NB4 (cell line): ENCODE results near the gene ACOT6.

Source experiments
- POLR2A ChIP-seq: IDR thresholded peaks from 2 replicates; pipeline ENCODE4 v1.6.1; 2011; ENCODE audit warnings: mild to moderate bottlenecking; ENCODE audit not compliant: insufficient read length; ENCODE audit errors: extremely low read depth
- TF ChIP-seq, protein P1 (sequence below): IDR thresholded peaks from one replicate; pipeline ENCODE4 v1.5.1; 2012; ENCODE audit warnings: low read depth, low read length

DNA sequence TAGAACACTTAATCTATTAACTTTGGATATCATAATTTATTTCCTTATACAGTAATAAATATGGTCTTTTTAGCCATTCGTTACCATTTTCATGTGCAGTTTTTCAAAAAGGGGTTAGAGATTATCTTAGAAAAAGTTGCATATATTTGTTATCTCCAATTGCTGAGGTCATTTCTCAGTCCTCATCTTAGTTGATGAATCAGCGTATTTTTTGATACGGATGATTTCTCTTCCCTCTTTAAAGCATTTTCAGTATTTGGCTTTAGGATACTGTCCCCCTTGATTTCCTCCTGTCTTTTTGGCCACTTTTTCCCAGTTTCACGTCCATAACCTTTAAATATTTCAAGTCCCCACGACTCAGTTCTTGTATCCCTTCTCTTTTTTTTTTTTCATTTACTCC is 54.3 kb downstream of the ACOT6 start:
- TF ChIP-seq POLR2A, result no peak
- TF ChIP-seq, protein P1, sequence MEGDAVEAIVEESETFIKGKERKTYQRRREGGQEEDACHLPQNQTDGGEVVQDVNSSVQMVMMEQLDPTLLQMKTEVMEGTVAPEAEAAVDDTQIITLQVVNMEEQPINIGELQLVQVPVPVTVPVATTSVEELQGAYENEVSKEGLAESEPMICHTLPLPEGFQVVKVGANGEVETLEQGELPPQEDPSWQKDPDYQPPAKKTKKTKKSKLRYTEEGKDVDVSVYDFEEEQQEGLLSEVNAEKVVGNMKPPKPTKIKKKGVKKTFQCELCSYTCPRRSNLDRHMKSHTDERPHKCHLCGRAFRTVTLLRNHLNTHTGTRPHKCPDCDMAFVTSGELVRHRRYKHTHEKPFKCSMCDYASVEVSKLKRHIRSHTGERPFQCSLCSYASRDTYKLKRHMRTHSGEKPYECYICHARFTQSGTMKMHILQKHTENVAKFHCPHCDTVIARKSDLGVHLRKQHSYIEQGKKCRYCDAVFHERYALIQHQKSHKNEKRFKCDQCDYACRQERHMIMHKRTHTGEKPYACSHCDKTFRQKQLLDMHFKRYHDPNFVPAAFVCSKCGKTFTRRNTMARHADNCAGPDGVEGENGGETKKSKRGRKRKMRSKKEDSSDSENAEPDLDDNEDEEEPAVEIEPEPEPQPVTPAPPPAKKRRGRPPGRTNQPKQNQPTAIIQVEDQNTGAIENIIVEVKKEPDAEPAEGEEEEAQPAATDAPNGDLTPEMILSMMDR, result no peak
